ENCODE measurements around the gene MAN1C1. TPM values are rescaled to one million over a fixed set of nuclear protein-coding genes. Genes with fewer than 3 reads are reported as not detected.

The MAN1C1 gene
- total and polyA plus RNA-seq, 9 of the 15 experiments (the other 6 are each of a cell fraction or from before 2014, with no cell fraction given), result 0.04 to 0.44 (median 0.10) TPM; not detected in 3

GRCh38 chr1:25819491-25820246, 203.1 kb downstream of the MAN1C1 start, which contains the start of gene MTFR1L (continued):
- TF ChIP-seq PREB (CRISPR knock-in tag; IDR thresholded peaks at IDR 0.05) (no peak), ZBTB12 (CRISPR knock-in tag; IDR thresholded peaks at IDR 0.05) (no peak; the same call in 1 of the 2 replicates), REST (IDR thresholded peaks at IDR 0.05; ENCODE audit: borderline replicate concordance) (no peak), REST (CRISPR knock-in tag; IDR thresholded peaks at IDR 0.05; ENCODE audit: low read depth) (no peak), ZBTB7A (IDR thresholded peaks at IDR 0.05; ENCODE audit: borderline replicate concordance, control insufficient read depth, low read depth, low read length) (peak; percentile 96), HDGF (IDR thresholded peaks at IDR 0.05) (no peak), PML (IDR thresholded peaks at IDR 0.05; ENCODE audit: low read length) (peak; percentile 70; the same call in 1 of the 2 replicates), ZNF696 (CRISPR knock-in tag; conservative IDR thresholded peaks at IDR 0.05) (no peak), CEBPB (tag; IDR thresholded peaks at IDR 0.05) (no peak), HOMEZ (CRISPR knock-in tag; IDR thresholded peaks at IDR 0.05) (no peak), NFXL1 (CRISPR knock-in tag; IDR thresholded peaks at IDR 0.05) (no peak), JUND (IDR thresholded peaks at IDR 0.05; ENCODE audit: borderline replicate concordance, low read depth, low read length) (peak; percentile 47), JUND (tag; IDR thresholded peaks at IDR 0.05; ENCODE audit: borderline replicate concordance, low read depth, low read length) (no peak; the same call in 2 of the 3 replicates)
